Left ventricle myocardium inferior (tissue), 1 donor: ENCODE data around the gene RNASEH2B. TPM values are rescaled to one million over a fixed set of nuclear protein-coding genes. Genes with fewer than 3 reads are reported as not detected.

Experiments
- DNase-seq: peaks from one replicate; pipeline ENCODE4 v3.0.0-alpha.2; 2020
- H3K27ac ChIP-seq: fragments of 200-600 bp; replicated peaks from 2 replicates; pipeline ENCODE4 v1.8.0; 2021
- H3K27me3 ChIP-seq: fragments of 200-600 bp; 2 replicates; pipeline ENCODE4 v1.8.0; 2021; ENCODE audit warnings: low read depth
- H3K36me3 ChIP-seq: fragments of 200-600 bp; 2 replicates; pipeline ENCODE4 v1.8.0; 2021
- H3K4me1 ChIP-seq: fragments of 200-600 bp; 2 replicates; pipeline ENCODE4 v1.8.0; 2021
- H3K4me3 ChIP-seq: fragments of 200-600 bp; 2 replicates; pipeline ENCODE4 v1.8.0; 2021; ENCODE audit warnings: mild to moderate bottlenecking, moderate library complexity
- H3K9me3 ChIP-seq: fragments of 200-600 bp; replicated peaks from 2 replicates; pipeline ENCODE4 v1.8.0; 2021
- CTCF ChIP-seq: fragments of 200-600 bp; IDR thresholded peaks from 2 replicates; pipeline ENCODE4 v1.8.0; 2021; ENCODE audit warnings: antibody characterized with exemption, mild to moderate bottlenecking, borderline replicate concordance
- intact Hi-C: fragments of 100-400 bp; cut with micrococcal nuclease; formaldehyde crosslinking; loops from one replicate; pipeline ENCODE4 v1.11.0; 2022
- total RNA-seq: library from RNA; stranded (reverse); fragmentation: NEBNext Ultra II Directional; extraction: Animal tissue kit (Norgen Biotek cat#: 25700); gene quantifications from one replicate; pipeline ENCODE4 v1.2.1, GENCODE V29; 2021
- donor health status: DM: no; HTN: yes; CAD: no; lungs with severe emphysema.

RNASEH2B gene
- total RNA-seq, 1 donor from 2014 or later, result 42.7 TPM

GRCh38 chr13:50923272-50923671 is 13.7 kb downstream of the RNASEH2B start:
- no peak for DNase-seq
- H3K9me3 ChIP-seq, result peaks cover 38% of the 10 kb centered on the region
- no peak overlapping the region for H3K27ac ChIP-seq
- H3K27me3 ChIP-seq, result no peaks in the 10 kb centered on the region
- H3K4me3 ChIP-seq, result no peak overlapping the region
- H3K4me1 ChIP-seq, result peaks cover 24% of the 10 kb centered on the region
- intact Hi-C loops, result no loop called here
- H3K36me3 ChIP-seq, result peaks cover 22% of the 10 kb centered on the region
- no peak for TF ChIP-seq CTCF

GRCh38 chr13:50924025-50924424 is 14.4 kb downstream of the RNASEH2B start:
- intact Hi-C loops, result no loop called here
- Histone ChIP-seq H3K4me3 (no peak overlapping the region), H3K27ac (no peak overlapping the region), H3K27me3 (no peaks in the 10 kb centered on the region), H3K4me1 (peaks cover 24% of the 10 kb centered on the region), H3K9me3 (peaks cover 38% of the 10 kb centered on the region), H3K36me3 (peaks cover 22% of the 10 kb centered on the region)
- TF ChIP-seq CTCF, result no peak
- no peak for DNase-seq

- intact Hi-C loops, result no loop called here
- TF ChIP-seq CTCF, result no peak
- no peaks in the 10 kb centered on the region for H3K27me3 ChIP-seq
- peaks cover 27% of the 10 kb centered on the region for H3K9me3 ChIP-seq
- no peak overlapping the region for H3K27ac ChIP-seq
- H3K36me3 ChIP-seq, result peaks cover 37% of the 10 kb centered on the region
- no peak overlapping the region for H3K4me3 ChIP-seq
- H3K4me1 ChIP-seq, result peaks cover 21% of the 10 kb centered on the region
- no peak for DNase-seq
These were observed 18.1 kb downstream of the RNASEH2B start for GRCh38 chr13:50927701-50928100.

GRCh38 chr13:50928102-50928501 is 18.5 kb downstream of the RNASEH2B start:
- H3K27ac ChIP-seq, result no peak overlapping the region
- no peaks in the 10 kb centered on the region for H3K27me3 ChIP-seq
- H3K4me1 ChIP-seq, result peaks cover 21% of the 10 kb centered on the region
- no peak for TF ChIP-seq CTCF
- H3K36me3 ChIP-seq, result peaks cover 37% of the 10 kb centered on the region
- intact Hi-C loops, result no loop called here
- H3K9me3 ChIP-seq, result peaks cover 23% of the 10 kb centered on the region
- DNase-seq, result no peak
- H3K4me3 ChIP-seq, result no peak overlapping the region

GRCh38 chr13:50928659-50929462 is 19.3 kb downstream of the RNASEH2B start:
- no peak overlapping the region for H3K27ac ChIP-seq
- DNase-seq, result no peak
- intact Hi-C loops, result no loop called here

More at GRCh38 chr13:50928659-50929462, 19.3 kb downstream of the RNASEH2B start:
- Histone ChIP-seq H3K36me3 (peaks cover 39% of the 10 kb centered on the region), H3K4me3 (no peak overlapping the region), H3K27me3 (no peaks in the 10 kb centered on the region), H3K9me3 (peaks cover 16% of the 10 kb centered on the region), H3K4me1 (peaks cover 21% of the 10 kb centered on the region)
- TF ChIP-seq CTCF, result no peak
